Loucy (cell line): ENCODE data around the gene NCKAP5.

Experiments used
- CTCF ChIP-seq: fragments of 200-600 bp; sonication (generic); conservative IDR thresholded peaks from 2 replicates; pipeline ENCODE4 v1.5.1; 2014; ENCODE audit warnings: mild to moderate bottlenecking, antibody characterized with exemption, low read length
- EZH2phosphoT487 ChIP-seq: fragments of 200-600 bp; IDR thresholded peaks from 2 replicates; pipeline ENCODE4 v1.6.1; 2018; ENCODE audit warnings: antibody characterized with exemption, mild to moderate bottlenecking, moderate library complexity, borderline replicate concordance

- TF ChIP-seq CTCF (no peak), EZH2phosphoT487 (no peak)
Observed at GRCh38 chr2:133459590-133459989, 108.7 kb downstream of the NCKAP5 start.
